MM.1S (cell line): ENCODE results near the gene AHNAK.
"Not testable (repeated sequence)": the region's sequence is repeated elsewhere in the genome, so short reads cannot be mapped to it uniquely, and the experiment has no call there.

ENCODE experiments used
- DNase-seq: peaks from one replicate; pipeline ENCODE4 v3.0.0-alpha.2; 2015
- H2AFZ ChIP-seq: fragments of 300-600 bp; sonication (generic); 2 replicates; pipeline ENCODE4 v1.6.0; 2016; ENCODE audit warnings: antibody characterized with exemption, low read length
- H3F3A ChIP-seq: fragments of 300-600 bp; sonication (generic); 2 replicates; pipeline ENCODE4 v1.6.1; 2016; ENCODE audit warnings: mild to moderate bottlenecking, antibody characterized with exemption, low read length, moderate library complexity, mixed read lengths; ENCODE audit not compliant: insufficient read depth
- H3K27ac ChIP-seq: fragments of 300-600 bp; sonication (generic); 2 replicates; pipeline ENCODE4 v1.5.1; 2016; ENCODE audit warnings: mild to moderate bottlenecking, low read length
- H3K27me3 ChIP-seq: fragments of 300-600 bp; sonication (generic); replicated peaks from 2 replicates; pipeline ENCODE4 v1.6.0; 2016; ENCODE audit warnings: low read length; ENCODE audit not compliant: insufficient read depth
- H3K36me3 ChIP-seq: fragments of 300-600 bp; sonication (generic); replicated peaks from 2 replicates; pipeline ENCODE4 v1.6.1; 2016; ENCODE audit warnings: mild to moderate bottlenecking, low read length, mixed read lengths; ENCODE audit not compliant: insufficient read depth
- H3K4me1 ChIP-seq: fragments of 300-600 bp; sonication (generic); 2 replicates; pipeline ENCODE4 v1.6.1; 2016; ENCODE audit warnings: low read length, mixed read lengths
- H3K4me2 ChIP-seq: fragments of 300-600 bp; sonication (generic); 2 replicates; pipeline ENCODE4 v1.6.0; 2016; ENCODE audit warnings: low read depth, low read length
- H3K4me3 ChIP-seq: fragments of 300-600 bp; sonication (generic); 2 replicates; pipeline ENCODE4 v1.5.1; 2016; ENCODE audit warnings: low read length, mixed read lengths
- H3K79me2 ChIP-seq: fragments of 300-600 bp; sonication (generic); 2 replicates; pipeline ENCODE4 v1.6.1; 2016; ENCODE audit warnings: mixed run types, low read length, mixed read lengths
- H3K9ac ChIP-seq: fragments of 300-600 bp; sonication (generic); 2 replicates; pipeline ENCODE4 v1.6.1; 2016; ENCODE audit warnings: low read length, mixed read lengths
- H3K9me2 ChIP-seq: fragments of 300-600 bp; sonication (generic); replicated peaks from 2 replicates; pipeline ENCODE4 v1.6.1; 2016; ENCODE audit warnings: mild to moderate bottlenecking, low read length, mixed read lengths; ENCODE audit not compliant: insufficient read depth
- H3K9me3 ChIP-seq: fragments of 300-600 bp; sonication (generic); replicated peaks from 2 replicates; pipeline ENCODE4 v1.6.1; 2016; ENCODE audit warnings: mild to moderate bottlenecking, low read length, mixed read lengths; ENCODE audit not compliant: insufficient read depth
- H4K20me1 ChIP-seq: fragments of 300-600 bp; sonication (generic); 2 replicates; pipeline ENCODE4 v1.6.1; 2016; ENCODE audit warnings: mild to moderate bottlenecking, low read length, moderate library complexity, mixed read lengths; ENCODE audit not compliant: insufficient read depth
- CTCF ChIP-seq: fragments of 300-600 bp; sonication (generic); IDR thresholded peaks from 2 replicates; pipeline ENCODE4 v1.5.1; 2016; ENCODE audit warnings: antibody characterized with exemption, low read length, mixed read lengths
- EZH2 ChIP-seq: fragments of 300-600 bp; sonication (generic); optimal IDR thresholded peaks from 2 replicates; pipeline ENCODE3; 2017; ENCODE audit warnings: low read depth, mild to moderate bottlenecking, antibody characterized with exemption, low read length, mixed read lengths
- EZH2phosphoT487 ChIP-seq: fragments of 300-600 bp; sonication (generic); IDR thresholded peaks from 2 replicates; pipeline ENCODE4 v1.6.1; 2018; ENCODE audit warnings: antibody characterized with exemption, low read length

The AHNAK gene

GRCh38 chr11:62588966-62589637, 42.5 kb upstream of the AHNAK start:
- 0 out of 2 replicates have a peak, but pooled peaks cover 3% of the 10 kb centered on the region for H3K36me3 ChIP-seq
- H3K9ac ChIP-seq = no peak overlapping the region
- peaks cover 15% of the 10 kb centered on the region for H3K4me1 ChIP-seq

GRCh38 chr11:62585356-62585755, 38.8 kb upstream of the AHNAK start:
- not testable (repeated sequence) for H3K9me3 ChIP-seq, H3K4me2 ChIP-seq, H3F3A ChIP-seq, H3K9ac ChIP-seq, H3K9me2 ChIP-seq, H3K36me3 ChIP-seq, DNase-seq, H4K20me1 ChIP-seq, H3K4me3 ChIP-seq, H3K4me1 ChIP-seq, H2AFZ ChIP-seq, H3K27me3 ChIP-seq, H3K27ac ChIP-seq
- peaks cover 41% of the 10 kb centered on the region for H3K79me2 ChIP-seq

More at GRCh38 chr11:62588966-62589637, 42.5 kb upstream of the AHNAK start:
- Histone ChIP-seq H3K27ac (no peak overlapping the region), H3K9me2 (no peaks in the 10 kb centered on the region), H4K20me1 (no peaks in the 10 kb centered on the region), H3K9me3 (no peaks in the 10 kb centered on the region), H3K4me3 (no peak overlapping the region), H3K27me3 (no peaks in the 10 kb centered on the region), H3F3A (peaks cover 26% of the 10 kb centered on the region), H3K79me2 (peaks cover 39% of the 10 kb centered on the region), H2AFZ (no peak overlapping the region), H3K4me2 (no peak overlapping the region)
- DNase-seq = no peak
- no peak for TF ChIP-seq CTCF
- TF ChIP-seq EZH2phosphoT487 = no peak
- TF ChIP-seq EZH2 = no peak

GRCh38 chr11:62581735-62582134, 35.1 kb upstream of the AHNAK start:
- H3K79me2 ChIP-seq = peaks cover 20% of the 10 kb centered on the region
- H3K27me3 ChIP-seq, H3K9ac ChIP-seq, H3K36me3 ChIP-seq, H4K20me1 ChIP-seq, DNase-seq, H3K27ac ChIP-seq, H3K4me3 ChIP-seq, H2AFZ ChIP-seq, H3F3A ChIP-seq, H3K9me3 ChIP-seq, H3K4me1 ChIP-seq, H3K4me2 ChIP-seq, H3K9me2 ChIP-seq: not testable (repeated sequence)

- no peak overlapping the region for H2AFZ ChIP-seq
- no peaks in the 10 kb centered on the region for H3K27me3 ChIP-seq
- DNase-seq = no peak
- H3K9me3 ChIP-seq = no peaks in the 10 kb centered on the region
- H4K20me1 ChIP-seq = no peaks in the 10 kb centered on the region
- no peak overlapping the region for H3K4me2 ChIP-seq
- no peak overlapping the region for H3K27ac ChIP-seq
- no peak overlapping the region for H3K4me3 ChIP-seq
- no peaks in the 10 kb centered on the region for H3K9me2 ChIP-seq
- no peaks in the 10 kb centered on the region for H3K4me1 ChIP-seq
- H3K79me2 ChIP-seq = peaks cover 17% of the 10 kb centered on the region
- no peaks in the 10 kb centered on the region for H3F3A ChIP-seq
- no peak overlapping the region for H3K9ac ChIP-seq
- TF ChIP-seq EZH2phosphoT487 (no peak), CTCF (no peak), EZH2 (no peak)
- H3K36me3 ChIP-seq = no peaks in the 10 kb centered on the region
Measured at GRCh38 chr11:62580959-62581715, 34.5 kb upstream of the AHNAK start.
